PC-9 (cell line): Measurements from ENCODE around the gene CCL27.

Experiments
- EZH2 ChIP-seq: fragments of 200-600 bp; sonication (generic); IDR thresholded peaks from 2 replicates; pipeline ENCODE4 v1.8.0; 2017; ENCODE audit warnings: antibody characterized with exemption, low read depth
- TF ChIP-seq, protein P1 (sequence below): fragments of 200-600 bp; sonication (generic); conservative IDR thresholded peaks from 2 replicates; pipeline ENCODE4 v1.6.1; 2017; ENCODE audit warnings: mixed run types, antibody characterized with exemption, mild to moderate bottlenecking, moderate library complexity

DNA sequence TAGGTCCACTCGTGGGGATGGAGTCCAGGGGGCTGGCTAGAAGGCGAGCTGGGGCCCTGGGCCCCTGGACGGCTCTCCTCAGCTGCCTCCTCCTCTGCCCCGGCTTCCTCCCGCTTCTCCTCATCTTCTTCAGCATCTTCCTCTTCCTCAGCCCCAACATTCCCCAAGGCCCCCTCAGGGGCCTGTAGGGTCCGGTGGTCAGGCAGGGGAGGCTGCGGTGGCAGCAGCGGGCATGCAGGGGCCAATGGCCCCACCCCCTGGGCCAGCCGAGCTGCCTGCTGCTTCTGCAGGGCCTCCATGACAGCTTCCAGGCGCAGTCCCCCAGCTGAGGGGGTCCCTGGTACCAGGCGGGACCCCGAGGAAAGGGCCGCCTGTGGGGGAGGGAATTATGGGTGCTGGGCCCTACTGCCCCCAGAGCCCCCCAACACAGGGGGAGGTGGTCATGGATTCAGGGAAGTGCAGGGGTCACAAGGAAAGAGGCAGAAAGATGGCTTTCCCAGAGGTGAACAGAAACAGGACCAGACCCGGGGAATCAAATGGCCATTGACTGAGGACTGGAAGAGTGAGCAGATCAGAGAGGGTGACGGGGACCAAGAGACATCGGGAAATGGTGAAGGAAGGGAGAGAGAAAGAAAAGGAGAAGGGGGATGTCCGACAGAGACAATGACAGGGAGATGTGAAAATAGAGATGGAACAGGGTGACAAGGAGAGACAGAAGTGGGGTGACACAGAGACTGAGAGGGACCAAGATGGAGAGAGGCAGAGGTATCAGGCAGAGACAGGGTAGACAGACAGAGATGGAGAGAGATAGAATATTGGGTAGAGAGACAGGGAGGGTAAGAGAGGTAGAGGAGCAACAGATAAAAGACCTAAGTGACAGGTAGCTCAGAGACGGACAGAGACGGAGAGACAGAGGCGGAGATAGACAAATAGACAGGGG lies 34.5 kb downstream of the CCL27 start:
- TF ChIP-seq, protein P1, sequence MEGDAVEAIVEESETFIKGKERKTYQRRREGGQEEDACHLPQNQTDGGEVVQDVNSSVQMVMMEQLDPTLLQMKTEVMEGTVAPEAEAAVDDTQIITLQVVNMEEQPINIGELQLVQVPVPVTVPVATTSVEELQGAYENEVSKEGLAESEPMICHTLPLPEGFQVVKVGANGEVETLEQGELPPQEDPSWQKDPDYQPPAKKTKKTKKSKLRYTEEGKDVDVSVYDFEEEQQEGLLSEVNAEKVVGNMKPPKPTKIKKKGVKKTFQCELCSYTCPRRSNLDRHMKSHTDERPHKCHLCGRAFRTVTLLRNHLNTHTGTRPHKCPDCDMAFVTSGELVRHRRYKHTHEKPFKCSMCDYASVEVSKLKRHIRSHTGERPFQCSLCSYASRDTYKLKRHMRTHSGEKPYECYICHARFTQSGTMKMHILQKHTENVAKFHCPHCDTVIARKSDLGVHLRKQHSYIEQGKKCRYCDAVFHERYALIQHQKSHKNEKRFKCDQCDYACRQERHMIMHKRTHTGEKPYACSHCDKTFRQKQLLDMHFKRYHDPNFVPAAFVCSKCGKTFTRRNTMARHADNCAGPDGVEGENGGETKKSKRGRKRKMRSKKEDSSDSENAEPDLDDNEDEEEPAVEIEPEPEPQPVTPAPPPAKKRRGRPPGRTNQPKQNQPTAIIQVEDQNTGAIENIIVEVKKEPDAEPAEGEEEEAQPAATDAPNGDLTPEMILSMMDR = no peak
- TF ChIP-seq EZH2 = no peak
